Measurements from ENCODE around the gene LSM4. TPM values are rescaled to one million over a fixed set of nuclear protein-coding genes. Genes with fewer than 3 reads are reported as not detected.

The LSM4 gene
- total RNA-seq, 1 experiment from 2014 or later: 393 TPM

Other genes starting within 250 kb of the LSM4 start
- 2.3 and 3.8 TPM in 2 replicates for gene IL12RB1, start 236.1 kb downstream of the LSM4 start, total RNA-seq (2014; rRNA removed; shearing (Covaris generic))
- 2.3 and 4.6 TPM in 2 replicates for gene MAST3, start 225.3 kb downstream of the LSM4 start, total RNA-seq (2014; rRNA removed; shearing (Covaris generic))
- 21.4 and 21.7 TPM in 2 replicates for gene PIK3R2, start 169.9 kb downstream of the LSM4 start, total RNA-seq (2014; rRNA removed; shearing (Covaris generic))
- 81.2 and 112 TPM in 2 replicates for gene IFI30, start 149.3 kb downstream of the LSM4 start, total RNA-seq (2014; rRNA removed; shearing (Covaris generic))
- gene MPV17L2, start 129.9 kb downstream of the LSM4 start, total RNA-seq (2014; rRNA removed; shearing (Covaris generic)): 32.4 and 33.4 TPM in 2 replicates
- gene RAB3A, start 119.0 kb downstream of the LSM4 start, total RNA-seq (2014; rRNA removed; shearing (Covaris generic)): 3.4 and 5.6 TPM in 2 replicates
- 0.07 and 0.15 TPM in 2 replicates for gene PDE4C, start 96.6 kb downstream of the LSM4 start, total RNA-seq (2014; rRNA removed; shearing (Covaris generic))
- 0.10 TPM in 1 of 2 replicates, not detected in the other for gene IQCN, start 48.6 kb downstream of the LSM4 start, total RNA-seq (2014; rRNA removed; shearing (Covaris generic))
- 54.1 and 206 TPM in 2 replicates for gene JUND, start 41.5 kb downstream of the LSM4 start, total RNA-seq (2014; rRNA removed; shearing (Covaris generic))
- 10.3 and 13.5 TPM in 2 replicates for gene PGPEP1, start 17.5 kb upstream of the LSM4 start, total RNA-seq (2014; rRNA removed; shearing (Covaris generic))
- gene GDF15, start 63.1 kb upstream of the LSM4 start, total RNA-seq (2014; rRNA removed; shearing (Covaris generic)): 3.3 and 5.4 TPM in 2 replicates
- not detected in 2 replicates for gene LRRC25, start 74.5 kb upstream of the LSM4 start, total RNA-seq (2014; rRNA removed; shearing (Covaris generic))
- 55.3 and 61.9 TPM in 2 replicates for gene SSBP4, start 96.3 kb upstream of the LSM4 start, total RNA-seq (2014; rRNA removed; shearing (Covaris generic))
- 6.2 and 8.9 TPM in 2 replicates for gene ISYNA1, start 115.1 kb upstream of the LSM4 start, total RNA-seq (2014; rRNA removed; shearing (Covaris generic))
- 7.5 and 15.4 TPM in 2 replicates for gene ELL, start 199.0 kb upstream of the LSM4 start, total RNA-seq (2014; rRNA removed; shearing (Covaris generic))
- 209 and 297 TPM in 2 replicates for gene FKBP8, start 220.5 kb upstream of the LSM4 start, total RNA-seq (2014; rRNA removed; shearing (Covaris generic))
- 114 and 124 TPM in 2 replicates for gene KXD1, start 234.8 kb upstream of the LSM4 start, total RNA-seq (2014; rRNA removed; shearing (Covaris generic))
- 910 and 1,251 TPM in 2 replicates for gene UBA52, start 248.8 kb upstream of the LSM4 start, total RNA-seq (2014; rRNA removed; shearing (Covaris generic))